Measurements from ENCODE around the gene EMP2. TPM values are rescaled to one million over a fixed set of nuclear protein-coding genes. Genes with fewer than 3 reads are reported as not detected.

The EMP2 gene
- total RNA-seq, 1 donor from 2014 or later: not detected

- no peak overlapping the region for H3K4me3 Mint-ChIP-seq
- no peaks in the 10 kb centered on the region for H3K27me3 Mint-ChIP-seq
- intact Hi-C loops (cut with micrococcal nuclease): loop anchor here (10.0 kb wide), 1 partner anchor 116 kb away; the partner anchor contains the start of gene ATF7IP2
- peak; percentile 71 for ATAC-seq (ENCODE audit: low read depth)
- H3K4me1 Mint-ChIP-seq: peaks cover 10% of the 10 kb centered on the region
- ChIA-PET POLR2A (no interaction called here), CTCF (interaction anchor here (0.9 kb wide), 1 partner anchor 146 kb away, joined by 3 read pairs; no protein-coding TSS in a partner anchor)
- no peaks in the 10 kb centered on the region for H3K36me3 Mint-ChIP-seq (ENCODE audit: low read depth)
- H3K27ac Mint-ChIP-seq: peak overlapping the region; percentile 3
- no peak for TF ChIP-seq CTCF (IDR thresholded peaks at IDR 0.05)
- H3K9me3 Mint-ChIP-seq: peaks cover 5% of the 10 kb centered on the region
- no peak for DNase-seq
Measured at GRCh38 chr16:10501016-10501607, 79.3 kb downstream of the EMP2 start.

GRCh38 chr16:10500582-10500981, 79.8 kb downstream of the EMP2 start:
- DNase-seq (no peak), ATAC-seq (ENCODE audit: low read depth) (no peak)
- Mint-ChIP-seq H3K9me3 (peaks cover 5% of the 10 kb centered on the region), H3K27me3 (no peaks in the 10 kb centered on the region), H3K27ac (peak overlapping the region; percentile 3), H3K4me1 (peaks cover 10% of the 10 kb centered on the region), H3K36me3 (ENCODE audit: low read depth) (no peaks in the 10 kb centered on the region), H3K4me3 (no peak overlapping the region)
- intact Hi-C loops (cut with micrococcal nuclease): loop anchor here (10.0 kb wide), 1 partner anchor 116 kb away; the partner anchor contains the start of gene ATF7IP2
- CTCF ChIA-PET: interaction anchor here (0.6 kb wide), 1 partner anchor 22 kb away, joined by 3 read pairs; no protein-coding TSS in a partner anchor
- TF ChIP-seq CTCF (IDR thresholded peaks at IDR 0.05): no peak
- POLR2A ChIA-PET: interaction anchor here (0.7 kb wide), 1 partner anchor 1471 kb away, joined by 4 read pairs; no protein-coding TSS in a partner anchor

- Mint-ChIP-seq H3K27me3 (no peaks in the 10 kb centered on the region), H3K27ac (no peak overlapping the region), H3K4me3 (no peak overlapping the region), H3K36me3 (ENCODE audit: low read depth) (peaks cover 2% of the 10 kb centered on the region), H3K9me3 (peaks cover 17% of the 10 kb centered on the region), H3K4me1 (peaks cover 10% of the 10 kb centered on the region)
- intact Hi-C loops (cut with micrococcal nuclease): no loop called here
- ATAC-seq (ENCODE audit: low read depth) (no peak), DNase-seq (no peak)
- no peak for TF ChIP-seq CTCF (IDR thresholded peaks at IDR 0.05)
- ChIA-PET CTCF (no interaction called here), POLR2A (no interaction called here)
Measured at GRCh38 chr16:10497132-10498101, 83.0 kb downstream of the EMP2 start.

DNA sequence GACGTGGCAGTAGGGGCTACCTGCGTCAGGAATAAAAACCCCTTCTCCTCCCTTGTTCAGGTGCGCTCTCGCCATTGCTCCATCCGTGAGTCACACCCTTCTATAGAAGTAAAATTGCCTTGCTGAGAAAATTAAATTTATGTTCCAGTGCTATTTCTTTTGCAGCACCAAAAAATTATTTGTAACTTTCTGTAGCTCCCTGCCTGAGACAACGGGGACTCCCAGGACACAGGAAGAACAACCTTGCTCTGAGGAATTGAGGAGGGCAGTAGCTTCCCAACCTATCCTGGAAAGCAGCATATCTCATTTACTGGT, 85.4 kb downstream of the EMP2 start:
- DNase-seq (no peak), ATAC-seq (ENCODE audit: low read depth) (no peak)
- ChIA-PET POLR2A (no interaction called here), CTCF (no interaction called here)
- H3K4me1 Mint-ChIP-seq: no peaks in the 10 kb centered on the region
- no peaks in the 10 kb centered on the region for H3K27me3 Mint-ChIP-seq
- peaks cover 2% of the 10 kb centered on the region for H3K36me3 Mint-ChIP-seq (ENCODE audit: low read depth)
- intact Hi-C loops (cut with micrococcal nuclease): no loop called here
- no peak overlapping the region for H3K27ac Mint-ChIP-seq
- H3K9me3 Mint-ChIP-seq: peaks cover 17% of the 10 kb centered on the region
- TF ChIP-seq CTCF (IDR thresholded peaks at IDR 0.05): no peak
- H3K4me3 Mint-ChIP-seq: no peak overlapping the region

DNA sequence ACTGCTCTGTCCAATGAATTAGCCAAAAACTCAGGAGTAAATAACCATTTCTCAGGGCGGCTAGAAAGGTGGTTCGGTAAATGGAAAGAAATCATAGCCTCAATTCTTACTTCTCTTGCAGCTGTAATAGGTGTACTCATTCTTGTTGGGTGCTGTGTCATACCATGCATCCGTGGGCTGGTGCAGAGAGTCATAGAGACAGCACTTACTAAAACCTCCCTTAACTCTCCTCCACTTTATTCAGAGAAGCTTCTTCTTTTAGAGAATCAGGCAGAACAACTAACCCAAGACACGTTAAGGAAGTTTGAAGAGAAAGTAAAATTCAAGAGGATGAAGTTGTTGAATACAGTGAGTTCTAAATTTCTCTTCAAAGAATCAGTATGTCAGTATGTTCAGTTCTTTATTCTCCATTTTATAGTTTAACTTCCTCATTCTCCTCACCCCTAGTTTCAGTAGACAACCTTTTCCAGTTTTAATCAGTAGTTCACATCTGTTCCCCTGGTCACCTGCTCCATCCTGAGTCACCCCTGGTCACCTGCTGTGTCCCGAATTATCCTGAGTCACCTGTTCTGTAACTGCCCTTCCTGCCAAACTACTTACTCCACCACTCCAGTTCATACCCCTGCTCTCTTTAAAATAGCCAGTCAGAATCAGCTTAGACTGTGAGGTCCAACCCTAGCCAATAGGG, 85.9 kb downstream of the EMP2 start:
- peaks cover 2% of the 10 kb centered on the region for H3K36me3 Mint-ChIP-seq (ENCODE audit: low read depth)
- intact Hi-C loops (cut with micrococcal nuclease): no loop called here
- H3K4me1 Mint-ChIP-seq: no peaks in the 10 kb centered on the region
- no peak overlapping the region for H3K27ac Mint-ChIP-seq
- ATAC-seq (ENCODE audit: low read depth) (no peak), DNase-seq (no peak)
- no peak overlapping the region for H3K4me3 Mint-ChIP-seq
- peaks cover 17% of the 10 kb centered on the region for H3K9me3 Mint-ChIP-seq
- ChIA-PET CTCF (no interaction called here), POLR2A (no interaction called here)
- no peaks in the 10 kb centered on the region for H3K27me3 Mint-ChIP-seq
- TF ChIP-seq CTCF (IDR thresholded peaks at IDR 0.05): no peak
